Measurements from ENCODE around the gene ARHGAP8.

GRCh38 chr22:44743804-44744211 lies 8.6 kb upstream of the ARHGAP8 start:
- TF ChIP-seq CTCF (IDR thresholded peaks at IDR 0.05; ENCODE audit: low read depth, low read length) (no peak), POLR2A (IDR thresholded peaks at IDR 0.05; ENCODE audit: extremely low read depth, insufficient read length) (no peak), MYC (IDR thresholded peaks at IDR 0.05; ENCODE audit: low read depth, low read length) (no peak)
